HEK293T (cell line): ENCODE results near the gene SETBP1.
A peak's percentile ranks its signal among the peaks of the same experiment; 100 is the strongest.

Experiments used
- CTCF ChIA-PET: fragments of 350-600 bp; formaldehyde crosslinking; extraction: SDS; loops from one replicate; lab custom pipeline; 2021; ENCODE audit warnings: antibody characterized with exemption, inconsistent platforms; lab: Yijun Ruan, JAX
- POLR2A ChIA-PET: fragments of 350-600 bp; formaldehyde crosslinking; extraction: SDS; loops from one replicate; lab custom pipeline; 2020; ENCODE audit warnings: antibody characterized with exemption, inconsistent platforms; lab: Yijun Ruan, JAX
- DNase-seq: peaks from one replicate; pipeline ENCODE4 v3.0.0; 2012; ENCODE audit warnings: mixed read lengths; ENCODE audit errors: extremely low spot score
- ARNT ChIP-seq: fragments of 450-650 bp; IDR thresholded peaks from 2 replicates; pipeline ENCODE4 v1.6.1; 2017; ENCODE audit warnings: mild to moderate bottlenecking
- BHLHE40 ChIP-seq: fragments of 450-650 bp; IDR thresholded peaks from 2 replicates; pipeline ENCODE4 v1.6.1; 2016; ENCODE audit warnings: mild to moderate bottlenecking, moderate library complexity, borderline replicate concordance
- CTBP1 ChIP-seq: fragments of 450-650 bp; IDR thresholded peaks from 2 replicates; pipeline ENCODE4 v1.6.1; 2016; ENCODE audit warnings: borderline replicate concordance
- ELF4 ChIP-seq: fragments of 450-650 bp; IDR thresholded peaks from 2 replicates; pipeline ENCODE4 v1.6.1; 2017; ENCODE audit warnings: antibody characterized with exemption
- FOXA1 ChIP-seq: fragments of 450-650 bp; IDR thresholded peaks from 2 replicates; pipeline ENCODE4 v1.6.1; 2016; ENCODE audit warnings: mild to moderate bottlenecking
- FOXK2 ChIP-seq: fragments of 450-650 bp; IDR thresholded peaks from 2 replicates; pipeline ENCODE4 v1.6.1; 2016; ENCODE audit warnings: mild to moderate bottlenecking
- FOXM1 ChIP-seq: fragments of 450-650 bp; IDR thresholded peaks from 2 replicates; pipeline ENCODE4 v1.6.1; 2017; ENCODE audit warnings: mild to moderate bottlenecking, borderline replicate concordance
- HDGF ChIP-seq: fragments of 450-650 bp; IDR thresholded peaks from 2 replicates; pipeline ENCODE4 v1.6.1; 2017; ENCODE audit warnings: antibody characterized with exemption, borderline replicate concordance
- L3MBTL2 ChIP-seq: fragments of 450-650 bp; conservative IDR thresholded peaks from 2 replicates; pipeline ENCODE4 v1.6.1; 2016; ENCODE audit warnings: mild to moderate bottlenecking
- LEF1 ChIP-seq: fragments of 450-650 bp; IDR thresholded peaks from 2 replicates; pipeline ENCODE4 v1.6.1; 2017; ENCODE audit warnings: mild to moderate bottlenecking, borderline replicate concordance
- NFRKB ChIP-seq: fragments of 450-650 bp; IDR thresholded peaks from 2 replicates; pipeline ENCODE4 v1.6.1; 2016; ENCODE audit warnings: mild to moderate bottlenecking, moderate library complexity
- SP1 ChIP-seq: fragments of 450-650 bp; IDR thresholded peaks from 2 replicates; pipeline ENCODE4 v1.6.1; 2017
- SUZ12 ChIP-seq: fragments of 450-650 bp; IDR thresholded peaks from 2 replicates; pipeline ENCODE4 v1.6.1; 2016; ENCODE audit warnings: mild to moderate bottlenecking
- TARDBP ChIP-seq: fragments of 450-650 bp; IDR thresholded peaks from 2 replicates; pipeline ENCODE4 v1.6.1; 2016
- ZNF384 ChIP-seq: fragments of 450-650 bp; IDR thresholded peaks from 2 replicates; pipeline ENCODE4 v1.6.1; 2016
- TF ChIP-seq, protein P1 (sequence below): fragments of 450-650 bp; IDR thresholded peaks from 2 replicates; pipeline ENCODE4 v1.6.1; 2016

Gene SETBP1

DNA sequence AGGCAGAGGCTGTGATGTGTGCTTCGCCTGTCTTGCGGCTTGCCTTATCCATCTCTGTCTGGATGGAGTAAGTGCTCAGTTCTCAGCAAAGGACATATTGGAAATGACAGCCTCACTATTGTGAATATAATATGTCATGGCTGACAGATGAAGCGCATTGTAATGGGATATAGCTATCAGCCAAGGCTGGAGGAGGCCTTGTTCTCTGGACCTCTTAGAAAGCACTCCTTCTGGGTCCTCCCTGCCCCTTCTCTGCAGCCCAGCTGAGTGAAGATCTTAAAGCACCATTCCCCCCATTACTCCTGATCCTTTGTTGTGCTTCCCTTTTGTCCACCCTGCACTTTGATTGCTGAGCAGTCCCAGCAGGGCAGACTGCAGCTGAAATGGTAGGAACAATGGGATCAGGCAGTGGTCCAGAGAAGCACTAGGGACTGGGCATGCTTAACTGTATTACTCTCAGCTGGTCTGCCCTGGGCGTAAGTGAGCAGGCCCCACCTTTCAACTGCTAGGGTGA, 265.3 kb downstream of the SETBP1 start:
- TF ChIP-seq FOXM1 = no peak
- no peak for TF ChIP-seq L3MBTL2
- no peak for TF ChIP-seq BHLHE40
- no peak for TF ChIP-seq SUZ12
- no peak for TF ChIP-seq ZNF384
- TF ChIP-seq TARDBP = no peak
- no peak for TF ChIP-seq FOXK2
- TF ChIP-seq, protein P1, sequence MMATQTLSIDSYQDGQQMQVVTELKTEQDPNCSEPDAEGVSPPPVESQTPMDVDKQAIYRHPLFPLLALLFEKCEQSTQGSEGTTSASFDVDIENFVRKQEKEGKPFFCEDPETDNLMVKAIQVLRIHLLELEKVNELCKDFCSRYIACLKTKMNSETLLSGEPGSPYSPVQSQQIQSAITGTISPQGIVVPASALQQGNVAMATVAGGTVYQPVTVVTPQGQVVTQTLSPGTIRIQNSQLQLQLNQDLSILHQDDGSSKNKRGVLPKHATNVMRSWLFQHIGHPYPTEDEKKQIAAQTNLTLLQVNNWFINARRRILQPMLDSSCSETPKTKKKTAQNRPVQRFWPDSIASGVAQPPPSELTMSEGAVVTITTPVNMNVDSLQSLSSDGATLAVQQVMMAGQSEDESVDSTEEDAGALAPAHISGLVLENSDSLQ = no peak
- no peak for TF ChIP-seq NFRKB
- no peak for TF ChIP-seq CTBP1
- no peak for TF ChIP-seq FOXA1
- no peak for TF ChIP-seq ELF4
- no peak for TF ChIP-seq HDGF
- TF ChIP-seq SP1 = no peak
- DNase-seq = no peak
- ChIA-PET POLR2A (interaction anchor here (1.3 kb wide), 1 partner anchor 11 kb away, joined by 6 read pairs; no protein-coding TSS in a partner anchor), CTCF (no interaction called here)

DNA sequence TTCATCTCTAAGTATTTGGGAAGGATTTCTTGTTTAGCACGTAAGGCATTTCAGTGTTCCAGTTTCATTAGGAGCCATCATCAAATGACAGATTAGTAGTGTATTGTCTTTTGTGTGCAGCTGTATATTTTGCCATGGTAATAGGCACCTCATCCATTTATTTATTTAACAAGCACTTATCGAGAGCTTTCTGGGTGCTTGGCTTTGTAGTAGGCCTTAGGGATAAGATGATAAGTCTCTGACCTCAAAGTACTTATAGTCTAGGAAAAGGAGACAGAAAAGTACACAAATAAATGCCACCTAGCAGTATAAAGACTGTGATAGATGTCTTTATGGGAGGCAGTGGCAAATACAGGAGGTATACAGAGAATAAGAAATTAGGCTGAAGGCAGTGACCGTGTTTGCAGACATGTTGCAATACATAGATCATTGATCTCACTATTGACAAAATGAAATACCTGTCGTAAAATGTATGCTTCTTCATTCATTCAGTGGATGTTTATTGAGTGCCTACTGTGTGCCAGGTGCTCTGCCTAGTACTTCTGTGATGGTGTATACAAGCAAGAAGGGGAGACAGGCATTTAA, 265.9 kb downstream of the SETBP1 start:
- ChIA-PET POLR2A (interaction anchor here (1.3 kb wide), 1 partner anchor 10 kb away, joined by 6 read pairs; no protein-coding TSS in a partner anchor), CTCF (no interaction called here)
- TF ChIP-seq BHLHE40 (no peak), SUZ12 (no peak), FOXK2 (no peak), FOXM1 (no peak), ELF4 (no peak), NFRKB (no peak), LEF1 (no peak), HDGF (no peak), TARDBP (no peak), ZNF384 (no peak), FOXA1 (no peak), ARNT (no peak), CTBP1 (no peak), L3MBTL2 (no peak), SP1 (no peak)
- TF ChIP-seq, protein P1 = no peak
- DNase-seq = peak; percentile 7

DNA sequence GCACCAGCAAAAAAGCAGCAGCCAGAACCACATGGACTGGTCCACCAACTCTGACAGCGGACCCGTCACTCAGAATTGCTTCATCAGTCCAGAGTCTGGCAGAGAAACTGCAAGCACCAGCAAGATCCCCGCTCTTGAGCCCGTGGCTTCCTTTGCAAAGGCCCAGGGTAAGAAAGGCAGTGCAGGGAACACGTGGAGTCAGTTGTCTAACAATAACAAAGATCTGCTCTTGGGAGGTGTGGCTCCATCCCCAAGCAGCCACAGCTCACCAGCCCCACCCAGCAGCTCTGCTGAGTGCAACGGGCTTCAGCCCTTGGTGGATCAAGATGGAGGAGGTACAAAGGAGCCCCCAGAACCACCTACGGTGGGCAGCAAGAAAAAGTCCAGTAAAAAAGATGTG, 269.3 kb downstream of the SETBP1 start:
- CTCF ChIA-PET = no interaction called here
- no peak for TF ChIP-seq SP1
- TF ChIP-seq FOXK2 = no peak
- TF ChIP-seq NFRKB = no peak
- TF ChIP-seq HDGF = no peak
- TF ChIP-seq ELF4 = no peak
- no peak for TF ChIP-seq FOXM1
- no peak for TF ChIP-seq LEF1
- TF ChIP-seq L3MBTL2 = no peak
- no peak for DNase-seq
- POLR2A ChIA-PET = no interaction called here

DNA sequence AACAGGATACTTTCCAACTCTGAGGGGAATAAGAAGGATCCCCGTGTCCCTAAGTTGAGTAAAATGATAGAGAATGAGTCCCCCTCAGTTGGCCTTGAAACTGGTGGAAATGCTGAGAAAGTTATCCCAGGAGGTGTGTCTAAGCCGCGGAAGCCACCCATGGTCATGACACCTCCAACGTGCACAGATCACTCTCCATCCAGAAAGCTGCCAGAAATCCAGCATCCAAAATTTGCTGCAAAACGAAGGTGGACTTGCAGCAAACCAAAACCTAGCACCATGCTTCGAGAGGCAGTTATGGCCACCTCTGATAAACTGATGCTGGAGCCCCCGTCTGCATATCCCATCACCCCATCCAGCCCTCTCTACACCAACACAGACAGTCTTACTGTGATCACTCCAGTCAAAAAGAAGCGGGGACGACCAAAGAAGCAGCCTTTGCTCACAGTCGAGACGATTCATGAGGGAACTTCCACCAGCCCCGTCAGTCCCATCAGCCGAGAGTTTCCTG, 270.1 kb downstream of the SETBP1 start:
- ChIA-PET CTCF (no interaction called here), POLR2A (no interaction called here)
- TF ChIP-seq ZNF384 (no peak), FOXA1 (no peak), NFRKB (no peak), CTBP1 (no peak), SP1 (no peak), ELF4 (no peak), TARDBP (no peak), SUZ12 (no peak), BHLHE40 (no peak), L3MBTL2 (no peak), FOXK2 (no peak), LEF1 (no peak), HDGF (no peak), FOXM1 (no peak), ARNT (no peak)
- TF ChIP-seq, protein P1 = no peak
- DNase-seq = no peak

DNA sequence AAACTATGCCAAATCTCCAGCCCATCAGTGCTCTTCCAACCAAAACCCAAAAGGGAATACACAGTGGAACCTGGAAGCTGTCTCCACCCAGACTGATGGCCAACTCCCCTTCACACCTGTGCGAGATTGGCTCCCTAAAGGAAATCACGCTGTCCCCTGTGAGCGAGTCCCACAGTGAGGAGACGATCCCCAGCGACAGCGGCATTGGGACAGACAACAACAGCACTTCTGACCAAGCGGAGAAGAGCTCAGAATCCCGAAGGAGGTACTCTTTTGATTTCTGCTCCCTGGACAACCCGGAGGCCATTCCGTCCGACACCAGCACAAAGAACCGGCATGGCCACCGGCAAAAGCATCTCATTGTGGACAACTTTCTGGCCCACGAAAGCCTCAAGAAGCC, 271.1 kb downstream of the SETBP1 start:
- DNase-seq = no peak
- ChIA-PET POLR2A (no interaction called here), CTCF (no interaction called here)
- TF ChIP-seq CTBP1 (no peak), ZNF384 (no peak), FOXK2 (no peak), SP1 (no peak), BHLHE40 (no peak), HDGF (no peak), L3MBTL2 (no peak), LEF1 (no peak), FOXM1 (no peak), SUZ12 (no peak), TARDBP (no peak), ELF4 (no peak), NFRKB (no peak), ARNT (no peak)
- TF ChIP-seq, protein P1 = no peak
